ENCODE data around the gene ABI1. TPM values are rescaled to one million over a fixed set of nuclear protein-coding genes. Genes with fewer than 3 reads are reported as not detected.

The ABI1 gene
- total RNA-seq, 1 donor from 2014 or later, result 67.5 TPM

- no peaks in the 10 kb centered on the region for H3K9me3 Mint-ChIP-seq (ENCODE audit: unreplicated experiment)
- no peak overlapping the region for H3K27ac Mint-ChIP-seq (ENCODE audit: unreplicated experiment)
These were observed 8.8 kb upstream of the ABI1 start for GRCh38 chr10:26869528-26869927.

DNA sequence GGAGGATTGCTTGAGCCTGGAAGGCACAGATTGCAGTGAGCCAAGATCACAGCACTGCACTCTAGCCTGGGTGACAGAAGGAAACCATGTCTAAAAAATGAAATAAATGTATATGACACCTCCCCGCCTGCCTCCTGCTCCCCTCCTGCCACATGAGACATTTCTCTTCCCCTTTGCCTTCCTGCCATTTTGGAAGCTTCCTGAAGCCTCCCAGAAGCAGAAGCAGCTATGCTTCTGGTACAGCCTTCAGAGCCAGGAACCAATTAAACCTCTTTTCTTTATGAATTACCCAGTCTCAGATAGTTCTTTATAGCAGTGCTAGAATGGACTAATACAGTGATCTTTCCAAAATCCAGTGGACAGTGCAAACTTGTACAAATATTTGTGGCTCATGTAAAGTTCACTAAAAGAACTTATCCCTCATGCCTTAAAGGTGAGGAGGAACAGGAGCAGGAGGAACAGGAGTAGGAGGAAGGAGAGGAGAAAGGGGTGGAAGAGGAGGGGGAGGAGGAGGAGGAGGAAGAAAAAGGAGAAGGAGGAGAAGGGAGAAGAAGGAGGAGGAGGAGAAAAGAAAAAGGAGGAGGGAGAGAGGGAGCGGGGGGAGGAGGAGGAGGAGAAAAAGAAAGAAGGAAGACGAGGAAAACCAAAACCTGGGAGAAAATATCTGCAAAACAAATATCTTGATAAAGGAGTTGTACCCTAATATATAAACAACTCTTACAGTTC lies 2.8 kb upstream of the ABI1 start:
- H3K27ac Mint-ChIP-seq (ENCODE audit: unreplicated experiment), result peak overlapping the region; percentile 15
- no peak for TF ChIP-seq CTCF (IDR thresholded peaks at IDR 0.05; ENCODE audit: unreplicated experiment)
- H3K27me3 Mint-ChIP-seq (ENCODE audit: unreplicated experiment), result peaks cover 5% of the 10 kb centered on the region
- H3K4me1 Mint-ChIP-seq (ENCODE audit: unreplicated experiment), result peaks cover 19% of the 10 kb centered on the region
- H3K36me3 Mint-ChIP-seq (ENCODE audit: low read depth, unreplicated experiment), result peaks cover 3% of the 10 kb centered on the region
- DNase-seq (ENCODE audit: low spot score), result no peak
- no peaks in the 10 kb centered on the region for H3K9me3 Mint-ChIP-seq (ENCODE audit: unreplicated experiment)
- no peak overlapping the region for H3K4me3 Mint-ChIP-seq (ENCODE audit: unreplicated experiment)

More at GRCh38 chr10:26869528-26869927, 8.8 kb upstream of the ABI1 start:
- no peaks in the 10 kb centered on the region for H3K36me3 Mint-ChIP-seq (ENCODE audit: low read depth, unreplicated experiment)
- DNase-seq (ENCODE audit: low spot score), result no peak
- H3K4me3 Mint-ChIP-seq (ENCODE audit: unreplicated experiment), result no peak overlapping the region
- no peaks in the 10 kb centered on the region for H3K27me3 Mint-ChIP-seq (ENCODE audit: unreplicated experiment)
- H3K4me1 Mint-ChIP-seq (ENCODE audit: unreplicated experiment), result no peaks in the 10 kb centered on the region
- no peak for TF ChIP-seq CTCF (IDR thresholded peaks at IDR 0.05; ENCODE audit: unreplicated experiment)

DNA sequence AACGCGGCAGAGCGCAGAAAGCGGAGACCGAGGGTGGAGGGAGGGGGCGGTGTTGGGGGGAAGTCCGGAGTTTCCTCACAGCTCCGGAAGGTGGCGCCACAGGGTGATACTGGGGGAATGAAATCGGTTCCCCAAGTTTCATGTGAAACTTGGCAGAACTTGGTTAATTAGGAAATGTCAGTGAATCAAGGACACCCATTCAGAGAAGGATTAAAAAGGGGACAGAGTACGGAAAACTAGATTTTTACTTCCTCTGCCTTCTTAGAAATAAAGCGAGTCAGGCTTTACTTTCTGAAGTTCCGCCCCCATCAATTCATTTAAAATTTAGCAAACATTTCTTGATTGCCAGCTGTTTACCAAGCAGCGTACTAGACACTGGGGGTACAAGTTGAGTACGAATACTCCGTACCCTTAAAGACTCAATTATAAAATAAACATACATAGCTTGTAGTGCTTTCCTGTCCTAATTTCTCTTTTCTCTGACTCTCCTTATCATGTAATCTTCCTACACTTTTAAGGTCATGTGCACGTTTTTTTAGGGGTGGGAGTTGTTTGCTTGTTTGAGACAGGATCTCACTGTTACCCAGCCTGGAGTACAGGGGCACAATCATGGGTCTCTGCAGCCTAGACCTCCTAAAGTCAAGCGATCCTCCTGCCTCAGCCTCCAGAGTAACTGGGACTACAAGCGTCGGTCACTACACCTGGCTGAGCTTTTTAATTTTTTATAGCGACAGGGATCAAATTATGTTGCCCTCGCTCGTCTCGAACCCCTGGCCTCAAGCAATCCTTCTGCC lies 644 bp upstream of the ABI1 start:
- Mint-ChIP-seq H3K36me3 (ENCODE audit: low read depth, unreplicated experiment) (peaks cover 3% of the 10 kb centered on the region), H3K27ac (ENCODE audit: unreplicated experiment) (peak overlapping the region; percentile 6), H3K4me3 (ENCODE audit: unreplicated experiment) (peak overlapping the region; percentile 100), H3K9me3 (ENCODE audit: unreplicated experiment) (no peaks in the 10 kb centered on the region), H3K4me1 (ENCODE audit: unreplicated experiment) (peaks cover 33% of the 10 kb centered on the region), H3K27me3 (ENCODE audit: unreplicated experiment) (peaks cover 5% of the 10 kb centered on the region)
- peak; percentile 78 for TF ChIP-seq CTCF (IDR thresholded peaks at IDR 0.05; ENCODE audit: unreplicated experiment)
- DNase-seq (ENCODE audit: low spot score), result no peak

- Mint-ChIP-seq H3K9me3 (ENCODE audit: unreplicated experiment) (no peaks in the 10 kb centered on the region), H3K36me3 (ENCODE audit: low read depth, unreplicated experiment) (peaks cover 3% of the 10 kb centered on the region), H3K27ac (ENCODE audit: unreplicated experiment) (peak overlapping the region; percentile 98), H3K27me3 (ENCODE audit: unreplicated experiment) (peaks cover 5% of the 10 kb centered on the region), H3K4me3 (ENCODE audit: unreplicated experiment) (peak overlapping the region; percentile 100), H3K4me1 (ENCODE audit: unreplicated experiment) (peaks cover 33% of the 10 kb centered on the region)
- TF ChIP-seq CTCF (IDR thresholded peaks at IDR 0.05; ENCODE audit: unreplicated experiment), result no peak
- DNase-seq (ENCODE audit: low spot score), result peak; percentile 63
These were observed 686 bp downstream of the ABI1 start for GRCh38 chr10:26860102-26860442.
